Cardiac muscle cell (in vitro differentiated cells and primary cell): ENCODE measurements around the gene APLN. TPM values are rescaled to one million over a fixed set of nuclear protein-coding genes. Genes with fewer than 3 reads are reported as not detected.
A peak's percentile ranks its signal among the peaks of the same experiment; 100 is the strongest.

Experiments used
- DNase-seq, 2 donors: peaks; one replicate each; pipeline versions ENCODE4 v3.0.0 to v3.0.0-alpha.2; 2010 to 2017; ENCODE audit warnings: low read depth in 1 of 2, low spot score in 1 of 2
- H3K27ac ChIP-seq: fragments of 200-600 bp; sonication (generic); 2 replicates; pipeline ENCODE4 v1.5.1; 2016
- H3K27me3 ChIP-seq: fragments of 200-600 bp; sonication (generic); 2 replicates; pipeline ENCODE4 v1.6.0; 2016; ENCODE audit warnings: control low read depth
- H3K36me3 ChIP-seq: fragments of 200-600 bp; sonication (generic); 2 replicates; pipeline ENCODE4 v1.5.1; 2016; ENCODE audit warnings: control low read depth
- H3K4me1 ChIP-seq: fragments of 200-600 bp; sonication (generic); 2 replicates; pipeline ENCODE4 v1.8.1; 2017; ENCODE audit warnings: low read depth, mild to moderate bottlenecking, mixed run types
- H3K4me3 ChIP-seq: fragments of 200-600 bp; sonication (generic); 2 replicates; pipeline ENCODE4 v1.5.1; 2016; ENCODE audit warnings: mild to moderate bottlenecking
- H3K9me3 ChIP-seq: fragments of 200-600 bp; sonication (generic); 2 replicates; pipeline ENCODE4 v1.5.1; 2017; ENCODE audit warnings: low read depth, mild to moderate bottlenecking, control low read depth
- CTCF ChIP-seq: IDR thresholded peaks from 2 replicates; pipeline ENCODE4 v1.5.1; 2012; ENCODE audit warnings: low read depth, mild to moderate bottlenecking, low read length
- polyA plus RNA-seq: library from polyadenylated mRNA; unstranded; fragments of >200 nt; fragmentation: Nextera tagmentation; extraction: Ambion mirVana; gene quantifications from 2 replicates; pipeline ENCODE4 v1.2.1, GENCODE V29; 2016
- total RNA-seq: library from RNA; depleted of rRNA; stranded (reverse); fragments of >200 nt; gene quantifications from 2 replicates; pipeline ENCODE4 v1.2.3, GENCODE V29; 2016

The APLN gene
- total and polyA plus RNA-seq, 2 experiments from 2014 or later: 0.45 to 1.1 TPM

GRCh38 chrX:129608496-129608895 lies 46.3 kb downstream of the APLN start:
- Histone ChIP-seq H3K36me3 (no peaks in the 10 kb centered on the region), H3K4me3 (no peak overlapping the region), H3K27me3 (no peaks in the 10 kb centered on the region), H3K9me3 (no peaks in the 10 kb centered on the region), H3K27ac (no peak overlapping the region), H3K4me1 (no peaks in the 10 kb centered on the region)
- DNase-seq: no peak
- TF ChIP-seq CTCF: no peak

- Histone ChIP-seq H3K36me3 (no peaks in the 10 kb centered on the region), H3K27ac (no peak overlapping the region), H3K4me3 (no peak overlapping the region), H3K4me1 (no peaks in the 10 kb centered on the region), H3K27me3 (no peaks in the 10 kb centered on the region), H3K9me3 (no peaks in the 10 kb centered on the region)
- DNase-seq: peak; percentile 60 to 71
- TF ChIP-seq CTCF: peak; percentile 53
Measured at GRCh38 chrX:129606918-129607317, 47.8 kb downstream of the APLN start.

- H3K9me3 ChIP-seq: no peaks in the 10 kb centered on the region
- no peaks in the 10 kb centered on the region for H3K27me3 ChIP-seq
- H3K27ac ChIP-seq: no peak overlapping the region
- no peak overlapping the region for H3K4me3 ChIP-seq
- H3K36me3 ChIP-seq: no peaks in the 10 kb centered on the region
- peak; percentile 58 for TF ChIP-seq CTCF
- H3K4me1 ChIP-seq: no peaks in the 10 kb centered on the region
- peak; percentile 19 to 32 for DNase-seq
Measured at GRCh38 chrX:129600981-129601424, 53.8 kb downstream of the APLN start.

- no peaks in the 10 kb centered on the region for H3K4me1 ChIP-seq
- no peaks in the 10 kb centered on the region for H3K36me3 ChIP-seq
- H3K9me3 ChIP-seq: no peaks in the 10 kb centered on the region
- DNase-seq: no peak
- H3K4me3 ChIP-seq: no peak overlapping the region
- H3K27ac ChIP-seq: no peak overlapping the region
- H3K27me3 ChIP-seq: no peaks in the 10 kb centered on the region
- TF ChIP-seq CTCF: no peak
Measured at GRCh38 chrX:129599996-129600395, 54.8 kb downstream of the APLN start.

GRCh38 chrX:129599499-129599898 lies 55.3 kb downstream of the APLN start:
- H3K4me3 ChIP-seq: no peak overlapping the region
- H3K36me3 ChIP-seq: no peaks in the 10 kb centered on the region
- no peak for TF ChIP-seq CTCF

GRCh38 chrX:129597905-129598304 lies 56.9 kb downstream of the APLN start:
- Histone ChIP-seq H3K36me3 (no peaks in the 10 kb centered on the region), H3K4me3 (no peak overlapping the region), H3K9me3 (no peaks in the 10 kb centered on the region), H3K27ac (no peak overlapping the region), H3K27me3 (no peaks in the 10 kb centered on the region), H3K4me1 (no peaks in the 10 kb centered on the region)
- no peak for TF ChIP-seq CTCF
- no peak for DNase-seq

More at GRCh38 chrX:129599499-129599898, 55.3 kb downstream of the APLN start:
- Histone ChIP-seq H3K9me3 (no peaks in the 10 kb centered on the region), H3K27me3 (no peaks in the 10 kb centered on the region), H3K4me1 (no peaks in the 10 kb centered on the region), H3K27ac (no peak overlapping the region)
- DNase-seq: no peak
